Stimulated activated CD8-positive, alpha-beta memory T cell treated with anti-CD3 and anti-CD28 coated beads, Interleukin-15, amount 100 ng/mL, for 24 hours (primary cell): ENCODE results near the gene PDE6A.

Experiments used
- DNase-seq: peaks from one replicate; pipeline ENCODE4 v3.0.0-alpha.2; 2020; ENCODE audit warnings: low read depth

Gene PDE6A

GRCh38 chr5:149944666-149945065 lies at the start of gene PDE6A:
PDE6A (minus strand) TSS chr5:149944793; CDS start chr5:149944673, 120 bp downstream.
- DNase-seq: no peak

DNA sequence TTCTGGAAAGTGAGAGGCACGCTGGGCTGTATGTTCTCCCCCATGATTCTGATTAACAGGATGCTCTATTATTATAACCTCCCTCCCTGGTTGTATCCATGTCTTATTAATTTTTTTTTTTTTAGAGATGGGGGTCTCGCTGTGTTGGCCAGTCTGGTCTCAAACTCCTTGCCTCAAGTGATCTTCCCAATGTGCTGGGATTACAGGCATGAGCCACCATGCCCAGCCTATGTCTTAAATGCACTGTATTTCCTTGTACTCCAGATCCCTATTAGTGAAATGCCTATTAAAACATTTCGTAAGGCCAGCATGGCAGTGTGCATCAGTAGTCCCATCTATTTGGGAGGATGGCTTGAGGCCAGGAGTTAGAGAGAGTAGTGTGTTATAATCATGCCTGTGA lies 48.9 kb upstream of the PDE6A start:
- DNase-seq: no peak

DNA sequence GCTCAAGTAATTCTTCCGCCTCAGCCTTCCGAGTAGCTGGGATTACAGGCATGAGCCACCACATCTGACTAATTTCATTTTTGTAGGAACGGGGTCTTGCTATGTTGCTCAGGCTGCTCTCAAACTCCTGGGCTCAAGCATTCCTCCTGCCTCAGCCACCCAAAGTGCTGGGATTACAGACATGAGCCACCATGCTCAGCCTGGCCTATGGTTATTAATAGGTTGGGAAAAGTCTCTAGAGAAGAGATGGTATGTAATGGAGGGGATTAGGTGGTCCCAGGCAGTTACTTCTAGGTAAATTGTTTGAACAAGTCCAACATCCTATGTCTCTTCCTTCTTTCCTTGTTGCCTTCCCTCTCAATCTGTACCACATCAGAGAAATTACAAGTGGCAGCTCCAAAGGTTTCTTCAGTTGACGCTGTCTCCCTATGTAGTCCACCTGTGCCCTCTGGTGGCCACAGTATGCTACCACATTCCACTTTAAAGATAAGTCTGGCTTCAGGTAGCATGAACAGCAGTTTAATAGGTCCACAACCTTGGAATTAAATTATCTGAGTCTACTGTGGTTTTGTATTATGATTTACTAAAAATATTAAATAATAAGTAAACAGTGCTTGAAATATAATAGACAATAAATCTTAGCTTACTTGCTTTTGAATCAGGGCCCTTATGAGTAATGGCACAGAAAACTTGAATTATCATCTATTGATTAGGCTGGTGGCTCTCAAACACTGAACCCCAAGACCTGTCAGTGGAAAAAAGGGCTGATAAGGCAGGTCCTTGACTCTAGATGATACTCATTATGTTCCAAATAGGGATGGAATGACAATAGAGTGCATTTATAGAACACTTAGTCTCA lies 46.2 kb upstream of the PDE6A start:
- DNase-seq: peak; percentile 29

- no peak for DNase-seq
These were observed 43.5 kb upstream of the PDE6A start for GRCh38 chr5:149988126-149988525.

DNA sequence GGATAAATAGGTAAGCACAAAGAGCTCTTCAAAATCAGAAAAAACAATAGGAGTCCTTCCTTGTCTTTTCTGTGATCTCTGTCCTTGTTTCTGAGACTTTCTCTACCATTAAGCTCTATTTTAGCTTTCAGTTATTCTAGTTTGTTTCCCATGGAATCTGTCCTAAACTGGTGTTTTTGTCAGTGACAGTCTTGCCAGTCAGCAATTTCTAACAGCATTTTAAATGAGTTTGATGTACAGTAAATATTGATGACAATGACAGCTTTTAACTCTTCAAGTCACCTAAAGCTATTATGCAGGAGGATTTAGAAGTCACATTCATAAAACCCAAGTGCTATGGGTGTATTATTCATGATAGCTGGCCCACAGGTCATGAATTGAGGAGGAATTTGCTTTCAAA lies 37.9 kb upstream of the PDE6A start:
- DNase-seq: no peak

DNA sequence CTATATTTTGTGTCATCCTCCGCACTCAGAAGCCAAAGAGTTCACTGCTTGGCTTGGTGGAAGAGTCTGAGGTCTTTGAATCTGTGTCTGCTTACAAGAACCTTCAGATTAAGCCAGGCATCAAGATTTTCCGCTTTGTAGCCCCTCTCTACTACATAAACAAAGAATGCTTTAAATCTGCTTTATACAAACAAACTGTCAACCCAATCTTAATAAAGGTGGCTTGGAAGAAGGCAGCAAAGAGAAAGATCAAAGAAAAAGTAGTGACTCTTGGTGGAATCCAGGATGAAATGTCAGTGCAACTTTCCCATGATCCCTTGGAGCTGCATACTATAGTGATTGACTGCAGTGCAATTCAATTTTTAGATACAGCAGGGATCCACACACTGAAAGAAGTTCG lies 36.6 kb upstream of the PDE6A start:
- DNase-seq: no peak

DNA sequence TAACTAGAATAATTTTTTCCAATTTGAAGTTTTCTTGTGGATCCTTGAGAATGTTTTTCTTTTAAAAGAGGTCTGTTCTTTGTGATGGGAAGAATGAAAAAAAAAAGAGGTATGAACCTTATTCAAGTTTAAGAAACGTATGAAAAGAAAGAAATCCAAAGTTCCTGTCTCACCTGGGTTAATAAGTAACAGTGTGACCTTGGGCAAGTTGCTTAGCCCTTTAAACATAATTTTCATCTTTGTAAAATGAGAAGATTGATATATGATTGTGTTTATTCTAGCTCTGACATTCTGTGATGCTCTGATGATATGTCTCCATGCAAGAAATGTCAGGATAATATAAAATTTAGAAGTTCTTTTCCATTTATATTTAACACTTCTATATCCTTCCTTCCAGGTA lies 35.3 kb upstream of the PDE6A start:
- no peak for DNase-seq

DNA sequence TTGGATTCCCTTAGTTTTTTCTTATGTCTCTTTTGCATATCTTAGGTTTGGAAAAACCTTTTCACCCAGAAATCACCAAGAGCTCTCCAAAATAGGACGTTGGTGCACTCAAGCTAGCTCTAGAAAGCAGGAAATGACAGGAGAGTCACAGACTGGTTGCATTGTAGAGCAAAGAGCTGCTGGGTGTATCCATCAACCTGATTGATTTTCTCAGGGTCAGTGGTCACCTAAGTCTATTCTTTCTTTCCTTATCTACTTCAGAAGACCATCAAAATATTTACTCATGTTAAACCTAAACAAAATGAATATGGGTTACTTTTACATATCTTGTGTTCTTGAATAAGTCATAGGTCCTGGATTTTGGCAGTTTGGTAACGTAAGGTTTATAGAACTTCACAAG lies 30.8 kb upstream of the PDE6A start:
- no peak for DNase-seq

GRCh38 chr5:149969181-149969930 lies 24.8 kb upstream of the PDE6A start:
- no peak for DNase-seq

DNA sequence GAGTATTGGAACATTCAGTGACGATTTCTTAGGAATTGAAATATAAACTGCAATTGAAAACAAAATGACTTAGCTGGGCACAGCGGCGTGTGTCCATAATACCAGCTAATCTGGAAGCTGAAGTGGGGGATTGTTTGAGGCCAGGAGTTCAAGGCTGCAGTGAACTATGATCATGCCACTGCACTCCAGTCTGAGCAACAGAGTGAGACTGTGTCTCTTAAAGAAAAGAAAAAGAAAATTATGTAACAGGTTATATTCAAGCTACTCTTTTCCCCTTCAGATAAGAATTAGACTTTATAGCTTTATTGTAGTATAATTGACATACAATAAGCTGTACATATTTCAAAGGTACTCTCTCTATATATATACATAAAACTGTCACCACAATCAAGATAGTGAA lies 22.4 kb upstream of the PDE6A start:
- no peak for DNase-seq

- DNase-seq: no peak
These were observed 19.1 kb upstream of the PDE6A start for GRCh38 chr5:149963729-149964128.

GRCh38 chr5:149962601-149963300 lies 18.2 kb upstream of the PDE6A start:
- no peak for DNase-seq

DNA sequence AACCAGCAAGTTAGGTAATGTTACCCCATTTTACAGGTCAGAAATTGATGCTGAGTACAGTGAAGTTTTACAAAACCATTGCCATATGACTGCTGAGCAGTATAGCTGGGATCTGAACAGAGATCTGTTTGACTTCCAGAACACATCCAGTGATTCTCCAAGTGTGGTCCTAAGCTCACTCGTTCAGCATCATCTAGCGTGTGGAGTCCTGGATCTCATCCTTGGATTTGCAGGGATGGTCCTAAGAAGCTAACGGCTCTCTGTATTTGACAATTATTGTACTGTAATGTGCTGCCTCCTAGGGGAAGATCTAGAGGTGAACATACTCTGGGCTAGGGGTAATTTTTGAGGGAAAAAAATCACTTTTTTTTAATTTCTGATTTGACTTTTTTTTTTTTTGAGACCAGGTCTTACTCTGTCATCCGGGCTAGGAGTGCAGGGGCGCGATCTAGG lies 17.4 kb upstream of the PDE6A start:
- DNase-seq: no peak

- DNase-seq: no peak
These were observed 16.6 kb upstream of the PDE6A start for GRCh38 chr5:149961186-149961685.

DNA sequence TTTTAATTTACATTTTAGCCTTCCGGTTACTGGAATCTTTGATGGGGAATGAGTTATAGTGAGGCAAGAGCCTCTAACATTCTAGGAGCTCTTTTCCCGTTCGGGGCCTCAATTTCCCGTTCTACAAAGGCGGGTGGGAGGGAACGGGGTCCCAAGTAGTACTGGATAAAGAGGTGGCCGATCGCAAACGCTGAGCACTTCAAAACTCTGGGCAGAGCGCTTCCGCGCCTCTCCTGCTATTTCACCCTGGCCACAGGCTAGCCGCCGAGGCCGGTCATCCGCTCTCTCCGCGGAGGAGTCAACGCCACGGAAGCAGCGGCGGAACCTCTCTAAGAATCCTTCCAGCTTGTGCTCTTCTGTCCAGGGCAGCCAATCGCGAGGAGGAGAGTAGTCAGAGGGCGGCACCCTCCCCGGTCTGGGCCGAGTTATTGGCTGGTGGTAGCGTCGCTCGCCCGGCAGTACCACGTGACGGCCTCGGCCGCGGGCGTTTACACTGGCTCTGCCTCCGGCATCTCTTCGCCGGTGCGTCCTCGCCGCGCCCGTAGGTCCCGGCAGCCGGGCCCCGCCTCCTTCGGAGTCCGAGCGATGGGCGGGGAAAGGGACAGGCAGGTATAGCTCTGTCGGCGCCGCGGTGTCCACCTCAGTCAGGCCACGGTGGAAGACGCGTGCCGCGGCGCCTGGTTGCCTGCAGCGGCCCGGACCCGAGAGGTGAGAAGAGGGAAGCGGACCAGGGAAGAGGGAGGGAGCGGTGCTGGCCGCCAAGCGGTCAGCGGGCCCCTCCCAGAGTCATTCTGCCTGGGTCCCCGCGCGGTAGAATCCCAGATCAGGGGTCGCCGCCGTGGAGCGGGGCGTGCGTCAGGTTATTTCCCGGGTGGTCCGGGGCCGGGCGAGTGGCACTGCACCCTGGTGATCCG lies 15.9 kb upstream of the PDE6A start, which contains the start of gene SLC26A2:
Gene SLC26A2, plus strand, starts transcription at position 487 of the 914 bp plus-strand sequence. CDS start 16,895 bp downstream, outside the sequence.
- DNase-seq: peak; percentile 76

GRCh38 chr5:149959406-149960236 lies 15.0 kb upstream of the PDE6A start:
- DNase-seq: no peak

DNA sequence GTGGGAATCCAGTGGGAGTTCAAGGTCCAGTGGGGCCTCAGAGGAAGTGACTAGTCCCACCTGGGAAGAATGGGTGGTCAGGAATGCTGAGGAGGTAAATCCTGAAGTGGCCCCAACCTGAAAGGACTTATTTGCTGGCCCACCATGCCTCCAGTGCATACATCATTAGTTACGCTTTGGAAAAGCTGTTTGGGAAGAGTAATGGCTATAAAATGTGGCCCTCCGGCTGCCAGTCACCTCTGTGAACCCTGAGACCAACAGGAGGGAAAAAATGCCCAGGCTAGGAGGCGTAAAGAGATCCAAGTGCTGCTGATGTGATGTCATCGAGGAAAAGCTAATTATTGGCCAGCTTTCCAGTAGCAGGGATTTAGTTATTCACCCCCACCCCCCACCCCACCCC lies 13.3 kb upstream of the PDE6A start:
- DNase-seq: no peak

DNA sequence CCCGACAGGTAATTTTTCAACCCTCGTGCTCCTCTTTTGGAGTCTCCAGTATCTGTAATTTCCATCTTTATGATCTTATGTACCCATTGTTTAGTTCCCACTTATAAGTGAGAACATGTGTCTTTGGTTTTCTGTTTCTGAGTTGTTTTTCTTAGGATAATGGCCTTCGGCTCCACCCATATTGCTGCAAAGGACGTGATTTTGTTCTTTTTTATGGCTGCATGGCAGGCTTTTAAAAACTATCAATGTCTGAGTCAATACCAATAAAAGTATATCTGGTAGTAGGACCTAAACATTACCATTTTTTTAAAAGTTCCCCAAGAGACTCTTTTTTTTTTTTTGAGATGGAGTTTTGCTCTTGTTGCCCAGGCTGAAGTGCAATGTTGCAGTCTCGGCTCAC lies 12.1 kb upstream of the PDE6A start:
- DNase-seq: no peak

DNA sequence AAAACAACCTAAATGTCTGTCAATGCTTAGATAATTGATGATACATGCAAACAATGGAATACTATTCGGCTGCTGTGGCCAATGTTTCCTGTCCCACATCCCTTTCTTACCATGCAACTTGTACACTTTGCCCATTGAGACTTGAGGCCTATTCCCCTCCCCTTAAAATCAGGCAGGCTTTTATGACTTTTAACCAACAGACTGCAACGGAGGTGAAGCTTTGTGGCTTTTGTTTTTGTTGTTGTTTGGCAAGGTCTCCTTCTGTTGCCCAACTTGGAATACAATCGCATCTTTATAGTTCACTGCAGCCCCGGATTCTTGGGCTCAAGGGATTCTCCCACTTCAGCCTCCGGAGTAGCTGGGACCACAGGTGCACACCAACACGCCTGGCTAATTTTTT lies 10.2 kb upstream of the PDE6A start:
- no peak for DNase-seq

DNA sequence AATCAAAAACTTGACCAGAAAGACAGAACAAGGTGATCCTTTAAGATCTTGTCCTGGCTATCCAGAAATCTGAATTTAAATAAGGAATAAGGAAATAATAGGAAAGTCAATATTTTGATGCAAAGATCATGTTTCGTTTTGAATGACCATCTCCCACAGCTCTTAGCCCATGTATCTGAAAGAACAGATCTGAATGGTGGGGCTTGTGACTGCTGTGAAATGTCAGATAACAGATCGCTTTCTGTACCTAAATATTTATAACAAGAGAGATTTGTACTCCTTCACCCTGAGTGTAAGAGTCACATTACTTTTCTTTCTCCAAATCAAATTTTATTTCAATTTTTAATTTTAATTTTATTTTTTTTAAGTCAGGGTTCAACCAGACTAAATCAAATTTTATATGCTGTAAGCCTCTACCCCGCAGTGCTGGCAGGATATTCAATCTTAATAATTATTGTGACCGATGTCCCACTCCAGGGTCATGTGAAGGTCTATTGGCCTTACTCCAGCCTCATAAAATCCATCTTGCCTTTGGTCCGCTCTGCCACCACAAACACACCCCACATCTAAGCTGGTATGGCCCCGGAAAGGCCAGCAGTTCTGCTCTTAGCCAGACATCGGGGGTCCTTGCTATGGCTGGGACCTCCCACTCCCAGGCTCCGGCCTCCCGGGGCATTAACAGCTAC lies 9.0 kb upstream of the PDE6A start:
- DNase-seq: no peak
